Upper lobe of left lung (tissue), 4 donors: ENCODE data around the gene SLC25A22.

Source experiments
- CTCF ChIP-seq, 6 experiments: fragments of 450-650 bp in 4 of 6; fragments of 200-600 bp in 2 of 6; sonication (generic) in 2 of 6; IDR thresholded peaks; one replicate each; pipeline ENCODE4 v1.5.1; 2016 to 2019; ENCODE audit warnings: antibody characterized with exemption in 6 of 6
- EP300 ChIP-seq, 4 donors: sonication (generic); formaldehyde crosslinking; IDR thresholded peaks; one replicate each; pipeline ENCODE4 v1.5.1; 2017; ENCODE audit warnings: antibody characterized with exemption in 4 of 4, control low read depth in 2 of 4
- POLR2A ChIP-seq, 4 donors: fragments of 450-650 bp; IDR thresholded peaks; one replicate each; pipeline ENCODE4 v1.5.1; 2016 to 2017; ENCODE audit warnings: antibody characterized with exemption in 4 of 4, mild to moderate bottlenecking in 2 of 4
- POLR2AphosphoS5 ChIP-seq, 2 donors: sonication (generic); formaldehyde crosslinking; IDR thresholded peaks; one replicate each; pipeline ENCODE4 v1.5.1; 2017; ENCODE audit warnings: antibody characterized with exemption in 2 of 2

GRCh38 chr11:767238-767637 lies 30.8 kb downstream of the SLC25A22 start:
- TF ChIP-seq POLR2A (IDR thresholded peaks at IDR 0.05) (no peak), EP300 (IDR thresholded peaks at IDR 0.05) (no peak), CTCF (IDR thresholded peaks at IDR 0.05) (no peak), POLR2AphosphoS5 (IDR thresholded peaks at IDR 0.05) (no peak)
